Testis (tissue), 3 donors: ENCODE measurements around the gene GLI2. TPM values are rescaled to one million over a fixed set of nuclear protein-coding genes. Genes with fewer than 3 reads are reported as not detected.

Source experiments
- DNase-seq: peaks from one replicate; pipeline ENCODE4 v3.0.0-alpha.2; 2019
- H3K27ac ChIP-seq, 2 donors: fragments of 200-600 bp; sonication (generic); one replicate each; pipeline ENCODE4 v1.5.1; 2019
- H3K27me3 ChIP-seq: fragments of 200-600 bp; sonication (generic); one replicate; pipeline ENCODE4 v1.5.1; 2019
- H3K36me3 ChIP-seq: fragments of 200-600 bp; sonication (generic); one replicate; pipeline ENCODE4 v1.5.1; 2017; ENCODE audit warnings: low read depth; ENCODE audit errors: missing control alignments
- H3K4me1 ChIP-seq: fragments of 200-600 bp; sonication (generic); one replicate; pipeline ENCODE4 v1.5.1; 2019
- H3K4me3 ChIP-seq, 2 donors: fragments of 200-600 bp; sonication (generic); one replicate each; pipeline ENCODE4 v1.5.1; 2017 to 2019
- H3K9me3 ChIP-seq: fragments of 200-600 bp; sonication (generic); one replicate; pipeline ENCODE4 v1.5.1; 2017
- POLR2A ChIP-seq: fragments of 450-650 bp; IDR thresholded peaks from one replicate; pipeline ENCODE4 v1.6.1; 2017; ENCODE audit warnings: antibody characterized with exemption, mild to moderate bottlenecking, moderate library complexity
- WGBS, 2 donors: methylation state at CpG; one replicate each; pipeline ENCODE4 v1.1.5; 2018; 5-methylcytosine and 5-hydroxymethylcytosine counted together
- intact Hi-C: fragments of 100-400 bp; cut with DNase I; formaldehyde crosslinking; loops from one replicate; pipeline ENCODE4 v1.15.1; 2023; ENCODE audit warnings: low total_unique reads
- polyA plus RNA-seq: library from polyadenylated mRNA; stranded (reverse); fragments of 350-450 nt; fragmentation: Illumina TruSeq; extraction: RNeasy Lipid Tissue Mini Kit (QIAGEN cat#74804); gene quantifications from one replicate; pipeline ENCODE4 v1.2.3, GENCODE V29; 2014; ENCODE audit warnings: low read depth, low replicate concordance; ENCODE audit not compliant: insufficient read depth
- total RNA-seq, 2 donors: library from RNA; depleted of rRNA; stranded (reverse); fragments of >200 nt; gene quantifications; one replicate each; pipeline ENCODE4 v1.2.3, GENCODE V29; 2016
- TF ChIP-seq, protein P1 (sequence below), 3 experiments: fragments of 450-650 bp in 2 of 3; fragments of 200-600 bp in 1 of 3; sonication (generic) in 1 of 3; IDR thresholded peaks; one replicate each; pipeline ENCODE4 v1.5.1; 2016 to 2019; ENCODE audit warnings: antibody characterized with exemption in 3 of 3, mild to moderate bottlenecking in 2 of 3, moderate library complexity in 1 of 3

GLI2 gene
- total and polyA plus RNA-seq, 3 donors from 2014 or later = 5.1 to 21.4 (median 16.5) TPM

- H3K4me3 ChIP-seq = no peak overlapping the region
- H3K27me3 ChIP-seq = no peaks in the 10 kb centered on the region
- intact Hi-C loops = no loop called here
- no peaks in the 10 kb centered on the region for H3K9me3 ChIP-seq
- no peaks in the 10 kb centered on the region for H3K36me3 ChIP-seq
- no peak for DNase-seq
- H3K27ac ChIP-seq = no peak overlapping the region
- peaks cover 8% of the 10 kb centered on the region for H3K4me1 ChIP-seq
- TF ChIP-seq, protein P1, sequence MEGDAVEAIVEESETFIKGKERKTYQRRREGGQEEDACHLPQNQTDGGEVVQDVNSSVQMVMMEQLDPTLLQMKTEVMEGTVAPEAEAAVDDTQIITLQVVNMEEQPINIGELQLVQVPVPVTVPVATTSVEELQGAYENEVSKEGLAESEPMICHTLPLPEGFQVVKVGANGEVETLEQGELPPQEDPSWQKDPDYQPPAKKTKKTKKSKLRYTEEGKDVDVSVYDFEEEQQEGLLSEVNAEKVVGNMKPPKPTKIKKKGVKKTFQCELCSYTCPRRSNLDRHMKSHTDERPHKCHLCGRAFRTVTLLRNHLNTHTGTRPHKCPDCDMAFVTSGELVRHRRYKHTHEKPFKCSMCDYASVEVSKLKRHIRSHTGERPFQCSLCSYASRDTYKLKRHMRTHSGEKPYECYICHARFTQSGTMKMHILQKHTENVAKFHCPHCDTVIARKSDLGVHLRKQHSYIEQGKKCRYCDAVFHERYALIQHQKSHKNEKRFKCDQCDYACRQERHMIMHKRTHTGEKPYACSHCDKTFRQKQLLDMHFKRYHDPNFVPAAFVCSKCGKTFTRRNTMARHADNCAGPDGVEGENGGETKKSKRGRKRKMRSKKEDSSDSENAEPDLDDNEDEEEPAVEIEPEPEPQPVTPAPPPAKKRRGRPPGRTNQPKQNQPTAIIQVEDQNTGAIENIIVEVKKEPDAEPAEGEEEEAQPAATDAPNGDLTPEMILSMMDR (IDR thresholded peaks at IDR 0.05) = no peak
- no peak for TF ChIP-seq POLR2A
Measured at GRCh38 chr2:120726245-120726644, 9.4 kb upstream of the GLI2 start.

- H3K4me1 ChIP-seq = peaks cover 15% of the 10 kb centered on the region
- H3K9me3 ChIP-seq = no peaks in the 10 kb centered on the region
- H3K27ac ChIP-seq = no peak overlapping the region
- 34 to 42% methylated on average over 8 of the region's 8 CpGs for WGBS, 2 donors
- DNase-seq = peak; percentile 66
- TF ChIP-seq, protein P1 (IDR thresholded peaks at IDR 0.05) = no peak
- no peak for TF ChIP-seq POLR2A
- H3K36me3 ChIP-seq = no peaks in the 10 kb centered on the region
- no peak overlapping the region for H3K4me3 ChIP-seq
- intact Hi-C loops = no loop called here
- H3K27me3 ChIP-seq = no peaks in the 10 kb centered on the region
Measured at GRCh38 chr2:120729406-120730399, 6.0 kb upstream of the GLI2 start.

- Histone ChIP-seq H3K9me3 (no peaks in the 10 kb centered on the region), H3K4me3 (no peak overlapping the region), H3K36me3 (no peaks in the 10 kb centered on the region), H3K27ac (no peak overlapping the region), H3K4me1 (peaks cover 17% of the 10 kb centered on the region), H3K27me3 (no peaks in the 10 kb centered on the region)
- 95 to 99% methylated on average over 4 to 5 of the region's 5 CpGs for WGBS, 2 donors
- TF ChIP-seq POLR2A = no peak
- TF ChIP-seq, protein P1 (IDR thresholded peaks at IDR 0.05) = no peak
- intact Hi-C loops = no loop called here
- DNase-seq = peak; percentile 9
Measured at GRCh38 chr2:120731175-120731574, 4.5 kb upstream of the GLI2 start.

GRCh38 chr2:120732506-120733237 lies 3.0 kb upstream of the GLI2 start:
- H3K4me1 ChIP-seq = peaks cover 23% of the 10 kb centered on the region
- TF ChIP-seq, protein P1 (IDR thresholded peaks at IDR 0.05) = no peak
- TF ChIP-seq POLR2A = no peak

More at GRCh38 chr2:120732506-120733237, 3.0 kb upstream of the GLI2 start:
- no peaks in the 10 kb centered on the region for H3K36me3 ChIP-seq
- 87 to 89% methylated on average over 14 of the region's 14 CpGs for WGBS, 2 donors
- intact Hi-C loops = no loop called here
- H3K4me3 ChIP-seq = no peak overlapping the region
- H3K27me3 ChIP-seq = no peaks in the 10 kb centered on the region
- DNase-seq = peak; percentile 1
- H3K27ac ChIP-seq = peak overlapping the region in 1 of 2 donors; percentile 43
- H3K9me3 ChIP-seq = no peaks in the 10 kb centered on the region
